Body of pancreas (tissue), 4 donors: Measurements from ENCODE around the gene KNSTRN. TPM values are rescaled to one million over a fixed set of nuclear protein-coding genes. Genes with fewer than 3 reads are reported as not detected.

ENCODE experiments used
- ATAC-seq: fragments of 150-250 bp; one replicate; pipeline ENCODE4 v1.9.1; 2016
- DNase-seq, 4 donors: peaks; one replicate each; pipeline ENCODE4 v3.0.0-alpha.2; 2019
- H3K27ac ChIP-seq, 4 donors: fragments of 200-600 bp; sonication (generic); 1 replicate in 3 of 4; 2 replicates in 1 of 4; pipeline versions ENCODE4 v1.5.1 to v1.6.1; 2016 to 2019; ENCODE audit warnings: mild to moderate bottlenecking in 1 of 4, mixed read lengths in 1 of 4, moderate library complexity in 1 of 4
- H3K27me3 ChIP-seq, 2 donors: fragments of 200-600 bp; sonication (generic); one replicate each; pipeline ENCODE4 v1.6.0; 2016; ENCODE audit warnings: mild to moderate bottlenecking in 1 of 2
- H3K36me3 ChIP-seq, 2 donors: fragments of 200-600 bp; sonication (generic); replicated peaks in 1 of 2; 2 replicates each; pipeline ENCODE4 v1.5.1; 2016; ENCODE audit warnings: low read depth in 2 of 2; ENCODE audit not compliant: insufficient read depth in 1 of 2
- H3K4me1 ChIP-seq: fragments of 200-600 bp; sonication (generic); one replicate; pipeline ENCODE4 v1.6.0; 2016
- H3K4me3 ChIP-seq, 2 donors: fragments of 200-600 bp; sonication (generic); 1 replicate in 1 of 2; 2 replicates in 1 of 2; pipeline ENCODE4 v1.5.1; 2016 to 2019
- H3K9me3 ChIP-seq, 3 donors: fragments of 200-600 bp; sonication (generic); 1 replicate in 2 of 3; 2 replicates in 1 of 3; pipeline ENCODE4 v1.5.1; 2016
- CTCF ChIP-seq, 7 experiments: fragments of 450-650 bp in 4 of 7; fragments of 200-600 bp in 3 of 7; sonication (generic) in 3 of 7; IDR thresholded peaks; one replicate each; pipeline ENCODE4 v1.5.1; 2016 to 2019; ENCODE audit warnings: antibody characterized with exemption in 7 of 7
- POLR2A ChIP-seq, 3 donors: fragments of 450-650 bp; IDR thresholded peaks; one replicate each; pipeline ENCODE4 v1.6.1; 2016; ENCODE audit warnings: antibody characterized with exemption in 3 of 3, mild to moderate bottlenecking in 2 of 3
- WGBS, 2 donors: methylation state at CpG; one replicate each; pipeline ENCODE4 v1.1.5; 2017; 5-methylcytosine and 5-hydroxymethylcytosine counted together
- intact Hi-C: fragments of 100-400 bp; cut with DNase I; formaldehyde crosslinking; loops from one replicate; pipeline ENCODE4 v1.15.1; 2023
- total RNA-seq, 2 donors: library from RNA; depleted of rRNA; stranded (reverse); fragments of >200 nt; gene quantifications; one replicate each; pipeline ENCODE4 v1.1.0, GENCODE V29; 2016

The KNSTRN gene
- total RNA-seq, 2 donors from 2014 or later, result 3.3 to 5.7 TPM

GRCh38 chr15:40366457-40367370 is 15.8 kb upstream of the KNSTRN start:
- intact Hi-C loops, result loop anchor here (5.0 kb wide), 1 partner anchor 51 kb away; no protein-coding TSS in a partner anchor
- no peaks in the 10 kb centered on the region for H3K36me3 ChIP-seq
- DNase-seq (peak; percentile 92 to 97 (median 95)), ATAC-seq (peak; percentile 79)
- H3K4me3 ChIP-seq, result no peak overlapping the region
- no peaks in the 10 kb centered on the region for H3K9me3 ChIP-seq
- H3K4me1 ChIP-seq, result peaks cover 18% of the 10 kb centered on the region
- no peaks in the 10 kb centered on the region for H3K27me3 ChIP-seq
- WGBS, 2 donors, result 38 to 42% methylated on average over 13 to 14 of the region's 14 CpGs
- peak overlapping the region; percentile 37 to 80 (median 74) for H3K27ac ChIP-seq
- TF ChIP-seq CTCF (IDR thresholded peaks at IDR 0.05) (peak in 1 of 7 experiments; percentile 4), POLR2A (IDR thresholded peaks at IDR 0.05) (peak in 1 of 3 donors; percentile 0)

- peaks cover 18% of the 10 kb centered on the region for H3K4me1 ChIP-seq
- ATAC-seq, result peak; percentile 0
- H3K27me3 ChIP-seq, result no peaks in the 10 kb centered on the region
- WGBS, 2 donors, result 80% methylated on average over 5 of the region's 5 CpGs
- H3K36me3 ChIP-seq, result no peaks in the 10 kb centered on the region
- DNase-seq, result no peak
- intact Hi-C loops, result loop anchor here (5.0 kb wide), 1 partner anchor 50 kb away; no protein-coding TSS in a partner anchor
- TF ChIP-seq POLR2A (IDR thresholded peaks at IDR 0.05) (no peak), CTCF (IDR thresholded peaks at IDR 0.05) (no peak)
- H3K4me3 ChIP-seq, result no peak overlapping the region
- no peaks in the 10 kb centered on the region for H3K9me3 ChIP-seq
- H3K27ac ChIP-seq, result peak overlapping the region; percentile 37 to 80 (median 74)
These were observed 15.2 kb upstream of the KNSTRN start for GRCh38 chr15:40367371-40367685.

- Histone ChIP-seq H3K27ac (peak overlapping the region; percentile 37 to 80 (median 74)), H3K9me3 (no peaks in the 10 kb centered on the region), H3K4me1 (peaks cover 18% of the 10 kb centered on the region), H3K36me3 (no peaks in the 10 kb centered on the region), H3K27me3 (no peaks in the 10 kb centered on the region), H3K4me3 (no peak overlapping the region)
- peak; percentile 85 for ATAC-seq
- WGBS, 2 donors, result 19 to 46% methylated on average over 7 to 57 of the region's 91 CpGs
- peak; percentile 84 to 93 (median 88) for DNase-seq
- peak; percentile 75 to 98 (median 89) for TF ChIP-seq CTCF (IDR thresholded peaks at IDR 0.05)
- TF ChIP-seq POLR2A (IDR thresholded peaks at IDR 0.05), result peak in 2 of 3 donors; percentile 33 to 49
- intact Hi-C loops, result loop anchor here (5.0 kb wide), 1 partner anchor 49 kb away; no protein-coding TSS in a partner anchor
These were observed 14.6 kb upstream of the KNSTRN start for GRCh38 chr15:40367686-40368611.

GRCh38 chr15:40368719-40369473 is 13.6 kb upstream of the KNSTRN start:
- 90 to 94% methylated on average over 10 to 22 of the region's 24 CpGs for WGBS, 2 donors
- no peak overlapping the region for H3K4me3 ChIP-seq
- H3K4me1 ChIP-seq, result peaks cover 18% of the 10 kb centered on the region
- no peaks in the 10 kb centered on the region for H3K27me3 ChIP-seq
- TF ChIP-seq CTCF (IDR thresholded peaks at IDR 0.05), result no peak
- no peak for TF ChIP-seq POLR2A (IDR thresholded peaks at IDR 0.05)
- intact Hi-C loops, result loop anchor here (5.0 kb wide), 1 partner anchor 48 kb away; no protein-coding TSS in a partner anchor
- DNase-seq (no peak), ATAC-seq (no peak)
- no peak overlapping the region for H3K27ac ChIP-seq
- no peaks in the 10 kb centered on the region for H3K36me3 ChIP-seq
- no peaks in the 10 kb centered on the region for H3K9me3 ChIP-seq
